Left lung (tissue), 10 donors: ENCODE data around the gene PIGX. TPM values are rescaled to one million over a fixed set of nuclear protein-coding genes. Genes with fewer than 3 reads are reported as not detected.

ENCODE experiments used
- ATAC-seq: fragments of 200-7000 bp; cut with Tn5 transposase; one replicate; pipeline ENCODE4 v1.9.1; 2020; ENCODE audit warnings: moderate library complexity
- DNase-seq, 4 donors: peaks; one replicate each; pipeline ENCODE4 v3.0.0-alpha.2; 2013 to 2020
- H3K27ac ChIP-seq, 2 donors: fragments of 200-600 bp; sonication (generic) in 1 of 2; one replicate each; pipeline versions ENCODE4 v1.5.0 to v1.8.0; 2020 to 2021
- H3K27me3 ChIP-seq, 2 donors: fragments of 200-600 bp; sonication (generic) in 1 of 2; one replicate each; pipeline versions ENCODE4 v1.5.0 to v1.8.0; 2020 to 2021
- H3K36me3 ChIP-seq, 2 donors: fragments of 200-600 bp; sonication (generic) in 1 of 2; one replicate each; pipeline versions ENCODE4 v1.5.0 to v1.8.0; 2020 to 2021
- H3K4me1 ChIP-seq, 2 donors: fragments of 200-600 bp; one replicate each; pipeline ENCODE4 v1.8.0; 2021
- H3K4me3 ChIP-seq, 2 donors: fragments of 200-600 bp; sonication (generic) in 1 of 2; one replicate each; pipeline versions ENCODE4 v1.5.0 to v1.8.0; 2020 to 2021; ENCODE audit warnings: mild to moderate bottlenecking in 1 of 2
- H3K9me3 ChIP-seq, 2 donors: fragments of 200-600 bp; sonication (generic) in 1 of 2; one replicate each; pipeline versions ENCODE4 v1.5.0 to v1.8.0; 2020 to 2021
- intact Hi-C, 2 donors: fragments of 100-400 bp; cut with DNase I; formaldehyde crosslinking; loops; one replicate each; pipeline versions ENCODE4 v1.11.2 to v1.14.2; 2022
- polyA plus RNA-seq, 6 donors: library from polyadenylated mRNA; unstranded; fragments of 120-200 nt; gene quantifications; one replicate each; pipeline ENCODE4 v1.2.1, GENCODE V29; 2013; ENCODE audit not compliant: insufficient read length in 6 of 6
- total RNA-seq, 2 donors: library from RNA; stranded (reverse); fragmentation: NEBNext Ultra II Directional; extraction: Animal tissue kit (Norgen Biotek cat#: 25700); gene quantifications; one replicate each; pipeline ENCODE4 v1.2.1, GENCODE V29; 2021
- TF ChIP-seq, protein P1 (sequence below), 2 donors: fragments of 200-600 bp; sonication (generic) in 1 of 2; IDR thresholded peaks; one replicate each; pipeline versions ENCODE4 v1.5.0 to v1.8.0; 2021; ENCODE audit warnings: antibody characterized with exemption in 2 of 2
- donor health status: DM: no; HTN: yes; CAD: no.
- donor health status: DM: no; HTN: no; CAD: no.

Gene PIGX
- total and polyA plus RNA-seq, 8 donors = 20.1 to 28.2 (median 22.2) TPM

DNA sequence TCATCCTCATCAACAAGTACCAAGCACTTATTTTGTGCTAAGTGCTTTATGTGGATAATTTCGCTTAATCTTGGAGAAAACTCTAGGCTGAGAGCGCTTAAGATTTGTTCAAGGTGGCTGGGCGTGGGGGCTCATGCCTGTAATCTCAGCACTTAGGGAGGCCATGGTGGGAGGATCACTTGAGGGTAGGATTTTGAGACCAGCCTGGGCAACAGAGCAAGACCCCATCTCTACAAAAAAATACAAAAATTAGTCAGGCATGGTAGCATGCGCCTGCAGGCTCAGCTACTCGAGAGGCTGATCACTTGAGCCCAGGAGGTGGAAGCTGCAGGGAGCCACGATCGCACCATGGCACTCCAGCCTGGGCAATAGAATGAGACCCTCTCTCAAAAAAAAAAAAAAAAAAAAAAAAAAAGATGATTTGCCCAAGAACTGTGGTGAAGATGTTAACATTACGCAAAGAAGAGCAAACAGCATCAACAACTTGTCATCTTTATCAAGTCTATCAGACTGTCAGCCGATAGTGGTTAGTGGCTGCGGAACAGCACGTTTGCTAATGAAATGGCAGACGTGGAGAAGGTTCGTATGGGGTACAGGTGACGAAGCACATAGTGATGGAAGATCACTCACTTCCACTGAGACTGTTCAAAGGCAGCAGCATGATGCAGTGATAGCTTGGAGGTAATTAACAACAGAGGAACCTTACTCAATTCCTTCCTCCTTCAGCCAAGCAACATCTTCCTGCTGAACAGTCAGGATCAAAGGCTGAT, 44.9 kb upstream of the PIGX start:
- TF ChIP-seq, protein P1, sequence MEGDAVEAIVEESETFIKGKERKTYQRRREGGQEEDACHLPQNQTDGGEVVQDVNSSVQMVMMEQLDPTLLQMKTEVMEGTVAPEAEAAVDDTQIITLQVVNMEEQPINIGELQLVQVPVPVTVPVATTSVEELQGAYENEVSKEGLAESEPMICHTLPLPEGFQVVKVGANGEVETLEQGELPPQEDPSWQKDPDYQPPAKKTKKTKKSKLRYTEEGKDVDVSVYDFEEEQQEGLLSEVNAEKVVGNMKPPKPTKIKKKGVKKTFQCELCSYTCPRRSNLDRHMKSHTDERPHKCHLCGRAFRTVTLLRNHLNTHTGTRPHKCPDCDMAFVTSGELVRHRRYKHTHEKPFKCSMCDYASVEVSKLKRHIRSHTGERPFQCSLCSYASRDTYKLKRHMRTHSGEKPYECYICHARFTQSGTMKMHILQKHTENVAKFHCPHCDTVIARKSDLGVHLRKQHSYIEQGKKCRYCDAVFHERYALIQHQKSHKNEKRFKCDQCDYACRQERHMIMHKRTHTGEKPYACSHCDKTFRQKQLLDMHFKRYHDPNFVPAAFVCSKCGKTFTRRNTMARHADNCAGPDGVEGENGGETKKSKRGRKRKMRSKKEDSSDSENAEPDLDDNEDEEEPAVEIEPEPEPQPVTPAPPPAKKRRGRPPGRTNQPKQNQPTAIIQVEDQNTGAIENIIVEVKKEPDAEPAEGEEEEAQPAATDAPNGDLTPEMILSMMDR (IDR thresholded peaks at IDR 0.05) = no peak
- H3K27ac ChIP-seq = no peak overlapping the region
- intact Hi-C loops = no loop called here
- ATAC-seq = no peak
- H3K4me1 ChIP-seq = peaks cover 3 to 29% of the 10 kb centered on the region in 2 donors
- peaks cover 0 to 4% of the 10 kb centered on the region in 2 donors for H3K36me3 ChIP-seq
- no peak overlapping the region for H3K4me3 ChIP-seq
- no peaks in the 10 kb centered on the region for H3K27me3 ChIP-seq
- no peak for DNase-seq
- H3K9me3 ChIP-seq = no peaks in the 10 kb centered on the region

DNA sequence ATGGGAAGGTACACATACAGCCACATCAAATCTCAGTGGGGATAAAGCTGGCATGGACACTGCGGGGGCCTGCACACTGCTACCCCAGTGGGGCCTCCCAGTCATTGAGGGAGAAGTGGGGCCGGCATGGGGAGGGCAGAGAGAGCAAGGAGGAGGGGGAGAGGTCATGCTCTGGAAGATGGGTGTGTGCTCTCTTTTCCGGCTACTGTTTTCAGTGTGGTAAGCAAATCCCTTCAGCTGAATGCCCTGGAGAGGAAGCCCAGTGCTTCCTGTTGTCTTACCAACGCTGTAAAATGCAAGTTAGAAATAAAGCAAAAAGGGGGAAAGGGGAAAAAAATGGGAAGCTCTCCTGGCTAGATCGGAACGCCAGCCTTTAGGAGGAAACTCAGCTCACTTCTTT, 41.8 kb upstream of the PIGX start:
- TF ChIP-seq, protein P1 (IDR thresholded peaks at IDR 0.05) = no peak
- no peaks in the 10 kb centered on the region for H3K9me3 ChIP-seq
- intact Hi-C loops = no loop called here
- no peaks in the 10 kb centered on the region for H3K36me3 ChIP-seq
- peaks cover 3 to 29% of the 10 kb centered on the region in 2 donors for H3K4me1 ChIP-seq
- peak; percentile 74 for ATAC-seq
- H3K27me3 ChIP-seq = no peaks in the 10 kb centered on the region
- peak overlapping the region; percentile 39 to 76 for H3K27ac ChIP-seq
- H3K4me3 ChIP-seq = no peak overlapping the region
- no peak for DNase-seq

DNA sequence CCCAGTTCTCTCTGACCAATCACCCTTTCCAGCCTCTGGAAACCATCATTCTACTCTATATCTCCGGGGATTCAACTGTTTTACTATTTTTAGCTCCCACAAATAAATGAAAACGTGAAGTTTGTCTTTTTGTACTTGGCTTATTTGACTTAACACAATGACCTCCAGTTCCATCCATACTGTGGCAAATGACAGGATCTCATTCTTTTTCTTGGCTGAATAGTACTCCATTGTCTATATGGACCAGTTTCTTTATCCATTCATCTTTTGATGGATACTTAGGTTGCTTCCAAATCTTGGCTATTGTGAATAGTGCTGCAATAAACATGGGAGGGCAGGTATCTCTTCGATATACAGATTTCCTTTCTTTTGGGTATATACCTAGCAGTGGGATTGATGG, 38.5 kb upstream of the PIGX start:
- Histone ChIP-seq H3K27ac (no peak overlapping the region), H3K4me1 (peaks cover 3 to 40% of the 10 kb centered on the region in 2 donors), H3K9me3 (no peaks in the 10 kb centered on the region), H3K36me3 (no peaks in the 10 kb centered on the region), H3K4me3 (no peak overlapping the region), H3K27me3 (no peaks in the 10 kb centered on the region)
- intact Hi-C loops = no loop called here
- ATAC-seq = no peak
- TF ChIP-seq, protein P1 (IDR thresholded peaks at IDR 0.05) = no peak
- DNase-seq = no peak

DNA sequence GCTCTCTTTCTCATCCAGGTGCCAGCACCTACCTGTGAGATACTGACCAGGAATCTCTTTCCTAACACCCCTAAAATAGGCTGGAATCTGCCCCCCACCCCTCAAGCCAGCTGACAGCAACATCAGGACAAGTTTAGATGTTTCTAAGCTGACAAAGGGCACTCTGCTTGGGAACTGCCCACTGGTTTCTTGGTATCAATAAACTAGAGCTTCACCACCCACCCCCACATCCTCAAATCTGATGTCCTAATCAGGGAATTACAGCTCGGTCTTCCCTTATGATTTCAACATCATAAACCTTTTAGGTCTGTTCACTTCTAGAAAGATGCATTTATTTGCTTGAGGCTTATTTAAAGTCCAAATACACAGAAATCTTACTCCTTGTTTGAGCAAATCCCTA, 34.8 kb upstream of the PIGX start:
- Histone ChIP-seq H3K4me3 (no peak overlapping the region), H3K27ac (peak overlapping the region in 1 of 2 donors; percentile 63), H3K9me3 (no peaks in the 10 kb centered on the region), H3K27me3 (no peaks in the 10 kb centered on the region), H3K4me1 (peaks cover 0 to 14% of the 10 kb centered on the region in 2 donors), H3K36me3 (no peaks in the 10 kb centered on the region)
- ATAC-seq = no peak
- DNase-seq = no peak
- TF ChIP-seq, protein P1 (IDR thresholded peaks at IDR 0.05) = no peak
- intact Hi-C loops = no loop called here

DNA sequence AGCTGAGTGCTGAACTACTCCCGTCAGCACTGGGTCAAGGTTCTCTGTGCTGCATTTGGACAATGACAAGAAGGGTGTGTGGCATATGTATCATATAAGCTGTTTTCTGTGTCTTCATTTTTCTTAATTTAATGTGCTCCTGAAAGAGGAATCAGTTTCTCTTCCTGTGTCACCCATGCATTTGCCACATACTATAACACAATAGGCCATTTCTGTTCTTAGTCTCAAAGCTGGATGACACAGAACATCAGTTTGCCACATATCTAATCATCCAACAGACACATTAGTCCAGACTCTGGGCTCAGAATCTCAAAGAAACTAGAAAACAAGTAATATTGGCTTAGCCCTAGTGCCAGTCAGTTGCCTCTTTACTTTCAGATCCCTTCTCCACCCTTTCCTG, 34.2 kb upstream of the PIGX start:
- Histone ChIP-seq H3K9me3 (peaks cover 0 to 3% of the 10 kb centered on the region in 2 donors), H3K27ac (peak overlapping the region in 1 of 2 donors; percentile 63), H3K4me3 (no peak overlapping the region), H3K4me1 (peaks cover 0 to 14% of the 10 kb centered on the region in 2 donors), H3K36me3 (no peaks in the 10 kb centered on the region), H3K27me3 (no peaks in the 10 kb centered on the region)
- TF ChIP-seq, protein P1 (IDR thresholded peaks at IDR 0.05) = no peak
- no peak for DNase-seq
- ATAC-seq = no peak
- intact Hi-C loops = no loop called here
